Peyer's patch (tissue), 4 donors: ENCODE results near the gene HNRNPA2B1. TPM values are rescaled to one million over a fixed set of nuclear protein-coding genes. Genes with fewer than 3 reads are reported as not detected.
A peak's percentile ranks its signal among the peaks of the same experiment; 100 is the strongest.

Experiments
- DNase-seq, 3 donors: peaks; one replicate each; pipeline ENCODE4 v3.0.0-alpha.2; 2017 to 2019
- H3K27ac ChIP-seq, 4 donors: fragments of 200-600 bp; sonication (generic); one replicate each; pipeline ENCODE4 v1.5.1; 2016 to 2019
- H3K27me3 ChIP-seq, 2 donors: fragments of 200-600 bp; sonication (generic); one replicate each; pipeline ENCODE4 v1.5.1; 2019
- H3K36me3 ChIP-seq, 3 donors: fragments of 200-600 bp; sonication (generic); one replicate each; pipeline ENCODE4 v1.5.1; 2016 to 2019
- H3K4me1 ChIP-seq, 4 donors: fragments of 200-600 bp; sonication (generic); one replicate each; pipeline ENCODE4 v1.5.1; 2016 to 2019
- H3K4me3 ChIP-seq, 4 donors: fragments of 200-600 bp; sonication (generic); 1 replicate in 3 of 4; 2 replicates in 1 of 4; pipeline ENCODE4 v1.5.1; 2016 to 2019; ENCODE audit warnings: mild to moderate bottlenecking in 1 of 4
- H3K9me3 ChIP-seq, 4 donors: fragments of 200-600 bp; sonication (generic); one replicate each; pipeline ENCODE4 v1.5.1; 2016 to 2019; ENCODE audit warnings: mild to moderate bottlenecking in 1 of 4
- CTCF ChIP-seq, 6 experiments: fragments of 450-650 bp in 4 of 6; fragments of 200-600 bp in 2 of 6; sonication (generic) in 1 of 6; IDR thresholded peaks; one replicate each; pipeline ENCODE4 v1.5.1; 2017 to 2019; ENCODE audit warnings: antibody characterized with exemption in 6 of 6, mild to moderate bottlenecking in 3 of 6, moderate library complexity in 1 of 6
- POLR2A ChIP-seq, 2 donors: fragments of 450-650 bp; IDR thresholded peaks; one replicate each; pipeline ENCODE4 v1.5.1; 2017; ENCODE audit warnings: antibody characterized with exemption in 2 of 2, mild to moderate bottlenecking in 2 of 2, moderate library complexity in 2 of 2
- total RNA-seq, 4 donors: library from RNA; depleted of rRNA; stranded (reverse); fragments of >200 nt; gene quantifications; one replicate each; pipeline ENCODE4 v1.1.0, GENCODE V29; 2016

The HNRNPA2B1 gene
- 100 to 1,000 TPM; 184 to 526 (median 228) TPM for total RNA-seq

- Histone ChIP-seq H3K4me3 (peak within 1 kb of the TSS; percentile 85 to 100 (median 95)), H3K27me3 (no peaks in the 10 kb centered on the region), H3K36me3 (peaks cover 0 to 21% (median 0%) of the 10 kb centered on the region in 3 donors), H3K4me1 (peaks cover 0 to 51% (median 22%) of the 10 kb centered on the region in 4 donors), H3K27ac (peak within 1 kb of the TSS; percentile 99 to 100 (median 100)), H3K9me3 (no peaks in the 10 kb centered on the region)
- peak; percentile 97 to 98 (median 98) for DNase-seq
- TF ChIP-seq CTCF (IDR thresholded peaks at IDR 0.05) (peak in 3 of 6 experiments; percentile 8 to 26 (median 23)), POLR2A (IDR thresholded peaks at IDR 0.05) (peak; percentile 100)
Observed at GRCh38 chr7:26200444-26201246, at the start of gene HNRNPA2B1. Gene HNRNPA2B1 (minus strand): TSS chr7:26200746. CDS start chr7:26200577, 169 bp downstream.

GRCh38 chr7:26250239-26250638 lies 49.7 kb upstream of the HNRNPA2B1 start:
- H3K27ac ChIP-seq: no peak overlapping the region
- no peaks in the 10 kb centered on the region for H3K4me1 ChIP-seq
- H3K36me3 ChIP-seq: no peaks in the 10 kb centered on the region
- H3K4me3 ChIP-seq: no peak overlapping the region
- H3K9me3 ChIP-seq: no peaks in the 10 kb centered on the region
- TF ChIP-seq POLR2A (IDR thresholded peaks at IDR 0.05) (no peak), CTCF (IDR thresholded peaks at IDR 0.05) (no peak)
- no peaks in the 10 kb centered on the region for H3K27me3 ChIP-seq
- no peak for DNase-seq

- Histone ChIP-seq H3K9me3 (no peaks in the 10 kb centered on the region), H3K4me3 (no peak overlapping the region), H3K36me3 (no peaks in the 10 kb centered on the region), H3K27me3 (no peaks in the 10 kb centered on the region), H3K27ac (no peak overlapping the region), H3K4me1 (no peaks in the 10 kb centered on the region)
- TF ChIP-seq POLR2A (IDR thresholded peaks at IDR 0.05) (no peak), CTCF (IDR thresholded peaks at IDR 0.05) (no peak)
- no peak for DNase-seq
Observed at GRCh38 chr7:26245150-26245549, 44.6 kb upstream of the HNRNPA2B1 start.

- H3K27me3 ChIP-seq: no peaks in the 10 kb centered on the region
- H3K4me1 ChIP-seq: no peaks in the 10 kb centered on the region
- no peaks in the 10 kb centered on the region for H3K9me3 ChIP-seq
- H3K27ac ChIP-seq: no peak overlapping the region
- TF ChIP-seq CTCF (IDR thresholded peaks at IDR 0.05) (no peak), POLR2A (IDR thresholded peaks at IDR 0.05) (no peak)
- DNase-seq: no peak
- no peaks in the 10 kb centered on the region for H3K36me3 ChIP-seq
- H3K4me3 ChIP-seq: no peak overlapping the region
Observed at GRCh38 chr7:26238032-26238431, 37.5 kb upstream of the HNRNPA2B1 start.

- Histone ChIP-seq H3K4me1 (no peaks in the 10 kb centered on the region), H3K27me3 (no peaks in the 10 kb centered on the region), H3K27ac (no peak overlapping the region), H3K36me3 (no peaks in the 10 kb centered on the region), H3K4me3 (no peak overlapping the region), H3K9me3 (no peaks in the 10 kb centered on the region)
- DNase-seq: no peak
- TF ChIP-seq CTCF (IDR thresholded peaks at IDR 0.05): no peak
- no peak for TF ChIP-seq POLR2A (IDR thresholded peaks at IDR 0.05)
Observed at GRCh38 chr7:26237035-26237807, 36.7 kb upstream of the HNRNPA2B1 start.
